ENCODE measurements around the gene LRRC37B. TPM values are rescaled to one million over a fixed set of nuclear protein-coding genes. Genes with fewer than 3 reads are reported as not detected.
"Not testable (repeated sequence)": the region's sequence is repeated elsewhere in the genome, so short reads cannot be mapped to it uniquely, and the experiment has no call there.

Gene LRRC37B
- total and polyA plus RNA-seq, 2 of the 13 experiments (the other 11 are each of a cell fraction or from before 2014, with no cell fraction given): 8.7 to 8.8 TPM

DNA sequence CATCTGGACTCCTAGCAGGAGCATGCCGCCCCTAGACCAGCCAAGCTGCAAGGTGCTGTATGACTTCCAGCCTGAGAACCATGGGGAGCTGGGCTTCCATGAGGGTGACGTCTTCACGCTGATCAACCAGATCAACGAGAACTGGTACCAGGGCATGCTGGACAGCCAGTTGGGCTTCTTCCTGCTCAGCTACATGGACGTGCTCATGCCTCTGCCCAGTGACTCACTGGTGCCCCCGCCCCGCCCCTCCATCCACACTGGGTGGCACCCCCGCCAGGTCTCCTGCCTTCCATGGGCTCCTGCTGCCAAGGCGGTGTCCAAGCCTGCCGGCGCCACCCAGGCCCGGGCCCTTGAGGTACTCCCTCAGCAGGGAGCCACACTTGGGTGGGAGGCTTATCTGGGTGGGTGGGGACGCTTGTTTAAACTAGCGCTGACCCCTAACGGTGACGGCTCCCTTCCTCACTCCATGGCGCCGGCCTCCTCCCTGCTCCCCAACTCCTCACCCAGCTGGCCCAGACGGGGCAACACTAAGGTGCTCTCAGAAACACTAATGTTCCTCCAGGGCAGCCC is 34.2 kb downstream of the LRRC37B start:
- CTCF ChIA-PET (ENCODE audit: low intra/inter-chr PET ratio, low total read pairs); in situ Hi-C loops (cut with HindIII; ENCODE audit: extremely low pct_ligation_motif_present, low pct_unique_long_range_greater_than_20kb); H3K27ac ChIP-seq (ENCODE audit: extremely low read length, insufficient read depth, low read length); H2AFZ ChIP-seq (ENCODE audit: low read length); H3K36me3 ChIP-seq (replicated peaks in 1 of 2; ENCODE audit: control insufficient read depth in 1 of 2, insufficient read depth in 2 of 2, low read length in 2 of 2); BruUV-seq (replicated peaks); H3K79me2 ChIP-seq (ENCODE audit: insufficient read depth, low read length); H3K27me3 ChIP-seq (ENCODE audit: control insufficient read depth in 1 of 2, insufficient read depth in 2 of 2, low read length in 2 of 2); DNase-seq (ENCODE audit: low spot score); H3K4me1 ChIP-seq (ENCODE audit: insufficient read depth, low read length); ATAC-seq; H3K9ac ChIP-seq (ENCODE audit: insufficient read depth, low read depth, low read length); intact Hi-C loops (cut with micrococcal nuclease; ENCODE audit: unreplicated experiment); H3K4me3 ChIP-seq (replicated peaks in 1 of 3; ENCODE audit: insufficient read depth in 1 of 3, low read depth in 2 of 3, low read length in 3 of 3); H4K20me1 ChIP-seq (ENCODE audit: insufficient read depth, low read length); POLR2A ChIA-PET; FAIRE-seq; H3K9me3 ChIP-seq (ENCODE audit: low read length); H3K4me2 ChIP-seq (ENCODE audit: low read depth, low read length): not testable (repeated sequence)
- 98% methylated on average over 8 of the region's 19 CpGs for whole genome bisulfite sequencing (ENCODE audit: low lambda C conversion rate)

DNA sequence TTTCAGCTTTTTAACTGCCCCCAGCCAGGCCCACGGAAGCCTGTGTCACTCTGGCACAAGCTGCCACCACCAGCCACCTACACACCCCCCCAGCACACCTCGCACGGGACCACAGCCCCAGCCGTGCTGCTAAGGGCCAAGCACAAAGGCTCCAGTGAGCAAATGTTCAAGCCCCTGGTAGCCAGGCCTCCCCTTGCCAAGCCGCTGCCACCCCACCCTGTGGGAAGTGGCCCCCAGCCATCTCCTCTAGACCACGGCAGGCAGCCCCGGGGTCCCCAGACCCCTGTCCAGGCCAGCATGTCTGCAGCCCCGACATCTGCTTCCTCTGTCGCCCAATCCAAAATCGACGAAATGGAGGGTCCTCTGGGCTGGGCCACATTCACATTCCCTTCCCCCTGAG is 35.1 kb downstream of the LRRC37B start:
- H3K36me3 ChIP-seq (replicated peaks in 1 of 2; ENCODE audit: control insufficient read depth in 1 of 2, insufficient read depth in 2 of 2, low read length in 2 of 2); H3K79me2 ChIP-seq (ENCODE audit: insufficient read depth, low read length); BruUV-seq (replicated peaks); H4K20me1 ChIP-seq (ENCODE audit: insufficient read depth, low read length); ATAC-seq; H3K9ac ChIP-seq (ENCODE audit: insufficient read depth, low read depth, low read length); H3K27me3 ChIP-seq (ENCODE audit: control insufficient read depth in 1 of 2, insufficient read depth in 2 of 2, low read length in 2 of 2); CTCF ChIA-PET (ENCODE audit: low intra/inter-chr PET ratio, low total read pairs); H3K4me1 ChIP-seq (ENCODE audit: insufficient read depth, low read length); DNase-seq (ENCODE audit: low spot score); intact Hi-C loops (cut with micrococcal nuclease; ENCODE audit: unreplicated experiment); H3K9me3 ChIP-seq (ENCODE audit: low read length); POLR2A ChIA-PET; H3K27ac ChIP-seq (ENCODE audit: extremely low read length, insufficient read depth, low read length); FAIRE-seq; in situ Hi-C loops (cut with HindIII; ENCODE audit: extremely low pct_ligation_motif_present, low pct_unique_long_range_greater_than_20kb); H3K4me2 ChIP-seq (ENCODE audit: low read depth, low read length); H2AFZ ChIP-seq (ENCODE audit: low read length); H3K4me3 ChIP-seq (replicated peaks in 1 of 3; ENCODE audit: insufficient read depth in 1 of 3, low read depth in 2 of 3, low read length in 3 of 3): not testable (repeated sequence)
- WGBS (ENCODE audit: low lambda C conversion rate): 97% methylated on average over 7 of the region's 11 CpGs

DNA sequence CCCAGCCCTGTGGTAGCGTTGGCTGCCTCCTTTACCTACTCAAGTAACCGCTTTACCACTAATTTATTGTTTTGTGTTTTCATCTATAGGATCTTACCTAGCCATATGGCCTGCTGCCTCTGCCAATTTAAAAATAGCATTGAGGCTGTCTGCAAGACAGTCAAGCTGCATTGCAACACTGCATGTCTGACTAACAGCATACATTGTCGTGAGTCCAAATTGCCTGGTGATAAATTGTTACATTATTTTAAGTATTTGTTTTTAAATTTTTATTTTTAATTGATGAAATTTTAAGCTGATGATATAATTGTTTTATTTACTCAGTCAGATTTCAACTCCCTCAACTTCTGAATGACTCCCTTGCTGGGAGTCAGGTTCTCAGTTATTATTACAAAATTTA is 38.4 kb downstream of the LRRC37B start:
- ATAC-seq; CTCF ChIA-PET (ENCODE audit: low intra/inter-chr PET ratio, low total read pairs): not testable (repeated sequence)

DNA sequence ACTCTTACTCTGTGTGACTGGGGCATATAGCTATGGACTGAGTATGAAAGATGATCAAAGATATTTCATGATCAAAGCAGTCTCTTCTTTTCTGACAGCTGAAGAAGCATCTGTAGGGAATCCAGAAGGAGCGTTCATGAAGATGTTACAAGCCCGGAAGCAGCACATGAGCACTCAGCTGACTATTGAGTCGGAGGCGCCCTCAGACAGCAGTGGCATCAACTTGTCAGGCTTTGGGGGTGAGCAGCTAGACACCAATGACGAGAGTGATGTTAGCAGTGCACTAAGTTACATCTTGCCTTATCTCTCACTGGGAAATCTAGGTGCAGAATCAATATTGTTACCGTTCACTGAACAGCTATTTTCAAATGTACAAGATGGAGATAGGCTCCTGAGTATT is 40.5 kb downstream of the LRRC37B start:
- H2AFZ ChIP-seq (ENCODE audit: low read length); DNase-seq (ENCODE audit: low spot score); ATAC-seq; H3K9me3 ChIP-seq (ENCODE audit: low read length); FAIRE-seq; H3K79me2 ChIP-seq (ENCODE audit: insufficient read depth, low read length); H3K27ac ChIP-seq (ENCODE audit: extremely low read length, insufficient read depth, low read length); POLR2A ChIA-PET; BruUV-seq (replicated peaks); H3K4me1 ChIP-seq (ENCODE audit: insufficient read depth, low read length); H3K9ac ChIP-seq (ENCODE audit: insufficient read depth, low read depth, low read length); in situ Hi-C loops (cut with HindIII; ENCODE audit: extremely low pct_ligation_motif_present, low pct_unique_long_range_greater_than_20kb); CTCF ChIA-PET (ENCODE audit: low intra/inter-chr PET ratio, low total read pairs); H3K27me3 ChIP-seq (ENCODE audit: control insufficient read depth in 1 of 2, insufficient read depth in 2 of 2, low read length in 2 of 2); H3K4me2 ChIP-seq (ENCODE audit: low read depth, low read length); intact Hi-C loops (cut with micrococcal nuclease; ENCODE audit: unreplicated experiment); H4K20me1 ChIP-seq (ENCODE audit: insufficient read depth, low read length); H3K36me3 ChIP-seq (replicated peaks in 1 of 2; ENCODE audit: control insufficient read depth in 1 of 2, insufficient read depth in 2 of 2, low read length in 2 of 2); H3K4me3 ChIP-seq (replicated peaks in 1 of 3; ENCODE audit: insufficient read depth in 1 of 3, low read depth in 2 of 3, low read length in 3 of 3): not testable (repeated sequence)
- WGBS (ENCODE audit: low lambda C conversion rate): 100% methylated on average over 6 of the region's 6 CpGs

More for the DNA sequence above, 38.4 kb downstream of the LRRC37B start:
- H3K9me3 ChIP-seq (ENCODE audit: low read length); DNase-seq (ENCODE audit: low spot score); H3K4me2 ChIP-seq (ENCODE audit: low read depth, low read length); H3K4me3 ChIP-seq (replicated peaks in 1 of 3; ENCODE audit: insufficient read depth in 1 of 3, low read depth in 2 of 3, low read length in 3 of 3); BruUV-seq (replicated peaks); intact Hi-C loops (cut with micrococcal nuclease; ENCODE audit: unreplicated experiment); FAIRE-seq; in situ Hi-C loops (cut with HindIII; ENCODE audit: extremely low pct_ligation_motif_present, low pct_unique_long_range_greater_than_20kb); H2AFZ ChIP-seq (ENCODE audit: low read length); H3K79me2 ChIP-seq (ENCODE audit: insufficient read depth, low read length); POLR2A ChIA-PET; H4K20me1 ChIP-seq (ENCODE audit: insufficient read depth, low read length); H3K36me3 ChIP-seq (replicated peaks in 1 of 2; ENCODE audit: control insufficient read depth in 1 of 2, insufficient read depth in 2 of 2, low read length in 2 of 2); H3K4me1 ChIP-seq (ENCODE audit: insufficient read depth, low read length); H3K27ac ChIP-seq (ENCODE audit: extremely low read length, insufficient read depth, low read length); H3K27me3 ChIP-seq (ENCODE audit: control insufficient read depth in 1 of 2, insufficient read depth in 2 of 2, low read length in 2 of 2); H3K9ac ChIP-seq (ENCODE audit: insufficient read depth, low read depth, low read length): not testable (repeated sequence)
- WGBS (ENCODE audit: low lambda C conversion rate): 97% methylated on average over 3 of the region's 3 CpGs

All from HepG2 (cell line).